Gastrocnemius medialis (tissue), 4 donors: Measurements from ENCODE around the gene EHD4.

Experiments
- CTCF ChIP-seq, 5 experiments: fragments of 450-650 bp in 3 of 5; fragments of 200-600 bp in 2 of 5; sonication (generic) in 2 of 5; IDR thresholded peaks in 4 of 5; conservative IDR thresholded peaks in 1 of 5; 1 replicate in 4 of 5; 2 replicates in 1 of 5; pipeline ENCODE4 v1.5.1; 2016 to 2019; ENCODE audit warnings: antibody characterized with exemption in 5 of 5, mild to moderate bottlenecking in 3 of 5, moderate library complexity in 3 of 5
- POLR2A ChIP-seq, 2 donors: fragments of 450-650 bp; IDR thresholded peaks; one replicate each; pipeline ENCODE4 v1.6.1; 2017; ENCODE audit warnings: antibody characterized with exemption in 2 of 2, mild to moderate bottlenecking in 2 of 2, moderate library complexity in 2 of 2

- TF ChIP-seq CTCF (IDR thresholded peaks at IDR 0.05 in 4 of 5, conservative IDR thresholded peaks at IDR 0.05 in 1 of 5) (no peak), POLR2A (IDR thresholded peaks at IDR 0.05) (no peak)
These were observed 24.7 kb upstream of the EHD4 start for GRCh38 chr15:41996921-41997592.
